ENCODE results near the gene GABARAPL2. TPM values are rescaled to one million over a fixed set of nuclear protein-coding genes. Genes with fewer than 3 reads are reported as not detected.
A peak's percentile ranks its signal among the peaks of the same experiment; 100 is the strongest.

The GABARAPL2 gene
- total RNA-seq, 1 experiment from 2014 or later, result 48.7 TPM

DNA sequence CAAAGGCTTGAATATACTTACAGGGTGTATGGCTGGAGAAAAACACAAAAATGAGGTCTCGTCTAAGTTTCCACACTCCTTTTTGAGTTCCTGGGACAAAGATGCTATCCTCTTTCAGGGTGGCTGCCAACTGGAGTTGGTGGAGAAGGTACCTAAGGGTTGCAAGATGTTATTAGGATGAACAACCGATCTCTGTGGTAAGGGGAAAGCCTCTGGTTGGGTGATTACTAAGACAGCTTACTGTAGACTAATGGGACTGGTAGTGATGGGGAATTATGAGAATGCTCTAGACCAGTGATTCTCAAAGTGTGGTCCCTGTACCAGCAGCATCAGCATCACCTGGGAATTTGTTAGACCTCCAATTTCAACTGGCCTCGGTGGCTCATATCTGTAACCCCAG is 50.9 kb downstream of the GABARAPL2 start:
- DNase-seq (ENCODE audit: low read depth, low spot score), result no peak
- in situ Hi-C loops (cut with HindIII; ENCODE audit: low pct_unique_long_range_greater_than_20kb, low sequenced_read_pairs), result no loop called here

DNA sequence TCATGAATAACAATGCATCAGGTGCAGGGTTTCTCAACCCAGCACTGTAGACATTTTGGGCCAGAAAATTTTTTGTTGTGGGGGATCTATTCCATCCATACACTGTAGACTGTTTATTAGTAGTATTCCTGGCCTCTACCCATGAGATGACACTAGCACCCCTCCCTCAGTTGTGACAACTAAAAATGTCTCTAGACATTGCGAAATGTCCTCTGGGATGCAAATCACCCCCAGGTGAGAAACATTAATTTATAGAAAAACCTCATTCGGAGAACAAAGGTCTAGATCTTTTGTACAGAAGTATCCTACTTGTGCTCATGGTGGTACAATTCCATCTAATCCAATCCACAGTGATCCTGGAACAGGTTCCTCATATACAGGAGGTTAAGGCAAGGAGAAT is 52.6 kb downstream of the GABARAPL2 start:
- DNase-seq (ENCODE audit: low read depth, low spot score), result no peak
- in situ Hi-C loops (cut with HindIII; ENCODE audit: low pct_unique_long_range_greater_than_20kb, low sequenced_read_pairs), result no loop called here

DNA sequence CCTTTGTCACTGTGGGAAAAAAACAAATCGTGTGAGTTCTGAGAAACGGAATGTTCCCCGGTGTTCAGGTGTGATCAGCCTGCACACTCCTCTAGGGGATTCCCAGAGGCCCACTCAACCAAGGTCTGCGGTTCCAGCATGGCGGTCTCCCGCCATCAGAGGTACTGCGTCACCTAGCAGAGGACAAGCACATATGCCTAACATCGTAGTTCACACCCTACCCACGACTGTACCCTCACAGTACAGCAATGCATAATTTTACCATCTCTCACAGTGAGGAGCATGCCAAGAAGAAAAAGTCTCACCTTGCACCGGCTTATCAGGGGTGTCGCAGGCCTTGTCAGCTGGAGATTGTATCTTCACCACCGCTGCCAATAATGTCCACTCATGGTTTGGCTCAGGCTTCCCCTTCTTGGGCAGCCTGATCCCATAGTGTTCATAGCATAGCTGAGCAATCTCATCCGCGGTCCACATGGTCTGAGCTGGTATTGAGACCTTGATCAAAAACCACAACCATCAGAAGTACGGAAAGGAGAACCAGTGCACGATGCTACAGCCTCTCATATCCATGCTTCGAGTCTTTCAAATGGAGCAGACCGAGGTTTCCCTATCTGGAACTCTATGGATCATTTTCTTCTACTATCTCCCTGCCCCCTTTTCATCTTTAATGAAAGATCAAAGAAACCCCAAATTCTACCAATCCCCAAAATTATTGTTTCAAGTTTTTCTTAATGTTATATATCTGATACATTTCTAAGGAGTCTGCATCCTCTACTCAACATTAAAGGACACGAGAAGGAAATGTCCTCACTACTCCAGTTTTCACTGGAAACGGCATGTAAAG is 54.4 kb downstream of the GABARAPL2 start:
- in situ Hi-C loops (cut with HindIII; ENCODE audit: low pct_unique_long_range_greater_than_20kb, low sequenced_read_pairs), result no loop called here
- DNase-seq (ENCODE audit: low read depth, low spot score), result no peak

DNA sequence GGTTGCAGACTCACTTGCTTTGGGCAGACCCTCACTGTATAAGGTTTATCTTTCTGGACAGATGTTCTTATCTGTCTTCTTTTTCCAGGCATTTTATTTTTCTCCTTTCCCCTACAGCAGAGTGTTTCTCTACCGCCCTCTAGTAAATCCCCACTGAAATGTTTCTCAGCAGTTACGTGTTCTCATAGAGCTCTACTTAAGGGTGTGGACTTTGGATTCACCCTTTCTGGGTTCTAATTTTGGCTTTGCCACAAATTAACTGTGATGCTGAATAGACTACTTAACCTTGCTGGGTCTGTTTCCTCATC is 54.9 kb downstream of the GABARAPL2 start:
- peak; percentile 47 for DNase-seq (ENCODE audit: low read depth, low spot score)
- in situ Hi-C loops (cut with HindIII; ENCODE audit: low pct_unique_long_range_greater_than_20kb, low sequenced_read_pairs), result no loop called here

DNA sequence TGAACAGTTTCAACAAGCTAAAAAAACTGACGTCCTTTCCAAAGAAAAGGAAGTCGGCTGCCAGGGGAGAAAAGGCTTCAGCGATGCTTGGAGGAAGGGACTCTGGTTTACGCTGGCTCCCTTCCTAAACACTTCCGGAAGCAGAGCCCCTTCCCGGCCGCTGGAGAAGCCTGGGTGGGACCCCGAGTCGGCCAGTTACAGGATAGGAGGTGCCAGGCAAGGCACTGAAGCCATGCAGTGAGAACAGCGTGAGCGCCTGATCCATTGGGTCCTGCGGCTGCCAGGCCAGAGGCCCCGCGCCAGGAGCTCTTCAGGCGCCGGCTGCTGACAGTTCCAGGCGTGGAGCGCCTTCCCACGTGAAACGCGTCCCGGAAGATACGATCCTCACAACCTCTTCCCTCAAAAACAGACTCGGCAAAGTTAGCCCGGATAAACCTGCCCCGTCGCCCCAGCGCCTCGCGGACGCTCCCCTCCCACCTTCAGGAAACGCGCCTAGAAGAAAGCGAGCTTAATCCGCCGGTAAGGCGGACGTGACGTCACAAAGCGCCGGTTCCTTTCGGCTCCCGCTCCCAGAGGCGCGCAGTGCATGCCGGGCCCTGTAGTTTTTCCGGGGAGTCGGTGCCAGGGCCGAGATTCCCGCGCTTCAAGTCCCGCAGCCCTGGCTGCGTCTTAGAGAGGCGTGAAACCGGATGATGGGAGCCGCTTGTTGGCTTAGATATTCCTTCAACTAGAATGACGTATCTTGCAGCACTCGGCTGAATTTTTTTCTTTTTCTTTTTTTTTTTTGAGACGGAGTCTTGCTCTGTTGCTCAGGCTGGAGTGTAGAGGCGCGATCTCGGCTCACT is 56.8 kb downstream of the GABARAPL2 start, which contains the start of gene ADAT1:
ADAT1 (minus strand) TSS at position 521 of the 845 bp plus-strand sequence. CDS start 2,482 bp downstream, outside the sequence.
- in situ Hi-C loops (cut with HindIII; ENCODE audit: low pct_unique_long_range_greater_than_20kb, low sequenced_read_pairs), result no loop called here
- DNase-seq (ENCODE audit: low read depth, low spot score), result peak; percentile 96

DNA sequence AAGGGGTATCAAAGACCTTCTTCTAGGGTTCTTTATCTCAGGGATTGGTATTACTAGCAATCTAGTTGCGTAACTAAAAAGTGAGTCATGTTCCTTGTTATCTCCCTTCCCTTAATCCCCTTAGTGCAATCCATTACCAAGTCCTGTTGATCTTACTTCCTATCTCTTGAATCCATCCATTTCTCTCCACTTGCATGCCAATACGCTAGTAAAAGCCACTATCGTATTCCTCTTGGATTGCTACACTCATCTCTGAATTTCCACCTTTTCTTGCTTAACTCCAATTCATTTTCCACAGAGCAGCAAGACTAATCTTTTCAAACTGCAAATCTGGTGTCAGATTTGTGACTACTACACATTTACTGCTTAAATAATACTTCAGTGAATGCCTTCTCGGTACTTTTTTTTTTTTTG is 58.7 kb downstream of the GABARAPL2 start:
- no peak for DNase-seq (ENCODE audit: low read depth, low spot score)
- in situ Hi-C loops (cut with HindIII; ENCODE audit: low pct_unique_long_range_greater_than_20kb, low sequenced_read_pairs), result no loop called here

DNA sequence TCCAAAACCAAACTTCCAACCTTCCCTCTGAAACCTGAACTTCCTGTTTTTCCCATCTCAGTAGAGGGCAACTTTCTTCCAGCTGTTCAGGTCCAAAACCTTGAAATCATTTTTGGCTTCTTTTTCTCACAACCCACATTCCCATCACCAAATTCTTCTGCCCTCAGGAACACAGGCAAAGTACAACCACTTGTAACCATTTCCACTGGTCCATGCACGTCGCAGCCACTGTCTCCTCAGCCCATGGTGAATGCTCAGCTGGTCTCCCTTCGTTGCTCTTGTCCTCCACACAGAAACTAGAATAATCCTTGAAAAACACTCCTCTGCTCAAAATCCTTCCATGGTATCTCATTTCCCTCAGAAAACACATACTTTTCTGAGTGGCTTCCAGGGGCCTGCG is 60.6 kb downstream of the GABARAPL2 start:
- no peak for DNase-seq (ENCODE audit: low read depth, low spot score)
- in situ Hi-C loops (cut with HindIII; ENCODE audit: low pct_unique_long_range_greater_than_20kb, low sequenced_read_pairs), result no loop called here

Other genes with a start within 250 kb of the GABARAPL2 start
- gene CFDP1, start 132.9 kb upstream of the GABARAPL2 start, total RNA-seq (2014; rRNA removed; shearing (Covaris generic)), result 24.8 and 25.1 TPM in 2 replicates
- gene TMEM170A, start 101.7 kb upstream of the GABARAPL2 start, total RNA-seq (2014; rRNA removed; shearing (Covaris generic)), result 18.1 and 19.3 TPM in 2 replicates
- gene CHST6, start 70.9 kb upstream of the GABARAPL2 start, total RNA-seq (2014; rRNA removed; shearing (Covaris generic)), result 10.2 and 11.0 TPM in 2 replicates
- 0.08 TPM in 1 of 2 replicates, not detected in the other for gene CHST5, start 30.3 kb upstream of the GABARAPL2 start, total RNA-seq (2014; rRNA removed; shearing (Covaris generic))
- 9.2 and 10.7 TPM in 2 replicates for gene TMEM231, start 10.1 kb upstream of the GABARAPL2 start, total RNA-seq (2014; rRNA removed; shearing (Covaris generic))
- gene ADAT1, start 56.9 kb downstream of the GABARAPL2 start, total RNA-seq (2014; rRNA removed; shearing (Covaris generic)), result 56.3 and 78.9 TPM in 2 replicates
- 230 and 243 TPM in 2 replicates for gene KARS1, start 81.3 kb downstream of the GABARAPL2 start, total RNA-seq (2014; rRNA removed; shearing (Covaris generic))
- 36.3 and 41.9 TPM in 2 replicates for gene TERF2IP, start 81.4 kb downstream of the GABARAPL2 start, total RNA-seq (2014; rRNA removed; shearing (Covaris generic))
- not detected in 2 replicates for gene CPHXL2, start 110.6 kb downstream of the GABARAPL2 start, total RNA-seq (2014; rRNA removed; shearing (Covaris generic))
- not detected in 2 replicates for gene DUXB, start 135.1 kb downstream of the GABARAPL2 start, total RNA-seq (2014; rRNA removed; shearing (Covaris generic))
- gene CPHXL, start 160.1 kb downstream of the GABARAPL2 start, total RNA-seq (2014; rRNA removed; shearing (Covaris generic)), result not detected in 2 replicates